GM12878 (cell line): ENCODE results near the gene CSTA. TPM values are rescaled to one million over a fixed set of nuclear protein-coding genes. Genes with fewer than 3 reads are reported as not detected.

Source experiments
- ATAC-seq: fragments of 200-7000 bp; cut with Tn5 transposase; 3 replicates; pipeline ENCODE4 v1.9.1; 2020; ENCODE audit warnings: mild to moderate bottlenecking, moderate library complexity
- BruUV-seq: library from RNA; stranded (reverse); fragments of 400-500 nt; replicated peaks from 2 replicates; lab custom pipeline; 2021; lab: Mats Ljungman, UMichigan
- CTCF ChIA-PET: fragments of 300-600 bp; sonication (Branson Sonifier 250); formaldehyde crosslinking; extraction: SDS; loops from one replicate; lab custom pipeline; 2021; ENCODE audit warnings: inconsistent platforms; lab: Yijun Ruan, JAX
- POLR2A ChIA-PET: fragments of 350-600 bp; formaldehyde crosslinking; extraction: SDS; loops from one replicate; lab custom pipeline; 2021; ENCODE audit warnings: inconsistent platforms; lab: Charles Lee
- RAD21 ChIA-PET: fragments of 300-600 bp; sonication (Branson Sonifier 250); formaldehyde crosslinking; loops from one replicate; lab custom pipeline; 2023; ENCODE audit warnings: antibody characterized with exemption; ENCODE audit not compliant: unreplicated experiment; lab: Charles Lee
- SMC1A ChIA-PET: fragments of 300-600 bp; sonication (Branson Sonifier 250); formaldehyde crosslinking; loops from one replicate; lab custom pipeline; 2023; ENCODE audit not compliant: unreplicated experiment, uncharacterized antibody; lab: Charles Lee
- DNase-seq: peaks from one replicate; pipeline ENCODE4 v3.0.0-alpha.2; 2011; ENCODE audit warnings: low read depth, low spot score
- FAIRE-seq: peaks from 3 replicates; lab custom pipeline; 2011; peaks lifted over from hg19 to GRCh38; lab: Jason Lieb, UNC
- H2AFZ ChIP-seq: 2 replicates; pipeline ENCODE4 v1.6.0; 2011; ENCODE audit warnings: low read depth, low read length, control low read depth; ENCODE audit not compliant: control insufficient read depth
- H3K27ac ChIP-seq: 2 replicates; pipeline ENCODE4 v1.5.1; 2011; ENCODE audit warnings: control low read depth; ENCODE audit not compliant: control insufficient read depth, insufficient read depth
- H3K27me3 ChIP-seq, 2 experiments: replicated peaks in 1 of 2; 2 replicates each; pipeline versions ENCODE4 v1.6.0 to v1.6.1; 2011; ENCODE audit warnings: low read length in 1 of 2; ENCODE audit not compliant: control insufficient read depth in 2 of 2, insufficient read depth in 2 of 2
- H3K36me3 ChIP-seq, 2 experiments: 2 replicates each; pipeline ENCODE4 v1.5.1; 2011; ENCODE audit warnings: low read length in 1 of 2; ENCODE audit not compliant: control insufficient read depth in 2 of 2, insufficient read depth in 2 of 2
- H3K4me1 ChIP-seq: 2 replicates; pipeline ENCODE4 v1.6.1; 2011; ENCODE audit warnings: mild to moderate bottlenecking, low read length, moderate library complexity, mixed read lengths; ENCODE audit not compliant: control insufficient read depth, insufficient read depth
- H3K4me2 ChIP-seq: 2 replicates; pipeline ENCODE4 v1.6.0; 2011; ENCODE audit warnings: control low read depth; ENCODE audit not compliant: control insufficient read depth, insufficient read depth
- H3K4me3 ChIP-seq: fragments of 200-600 bp; sonication (generic); 2 replicates; pipeline ENCODE4 v1.5.1; 2016
- H3K79me2 ChIP-seq: 2 replicates; pipeline ENCODE4 v1.6.0; 2011; ENCODE audit warnings: low read length; ENCODE audit not compliant: control insufficient read depth, insufficient read depth
- H3K9ac ChIP-seq: 2 replicates; pipeline ENCODE4 v1.8.0; 2011; ENCODE audit warnings: low read length, control low read depth, mixed read lengths; ENCODE audit not compliant: control insufficient read depth, insufficient read depth
- H3K9me3 ChIP-seq: replicated peaks from 3 replicates; pipeline ENCODE4 v1.5.1; 2011; ENCODE audit warnings: mild to moderate bottlenecking, low read length; ENCODE audit not compliant: control insufficient read depth, insufficient read depth
- H4K20me1 ChIP-seq: 2 replicates; pipeline ENCODE4 v1.6.0; 2011; ENCODE audit not compliant: control insufficient read depth, insufficient read depth
- MXI1 ChIP-seq: fragments of 150-350 bp; IDR thresholded peaks from 2 replicates; pipeline ENCODE4 v1.6.1; 2011; ENCODE audit warnings: low read depth, mild to moderate bottlenecking, inconsistent platforms, low read length, improper control_type of control experiment
- NR2C1 ChIP-seq: fragments of 450-650 bp; IDR thresholded peaks from 2 replicates; pipeline ENCODE4 v1.6.1; 2017; ENCODE audit warnings: antibody characterized with exemption, mild to moderate bottlenecking, moderate library complexity
- RBBP5 ChIP-seq: fragments of 200-600 bp; sonication (generic); conservative IDR thresholded peaks from 2 replicates; pipeline ENCODE4 v1.6.1; 2016
- ZNF207 ChIP-seq: fragments of 450-650 bp; IDR thresholded peaks from 2 replicates; pipeline ENCODE4 v1.6.1; 2014; ENCODE audit warnings: antibody characterized with exemption, mild to moderate bottlenecking, borderline replicate concordance
- WGBS: methylation state at CpG from one replicate; pipeline ENCODE4 v1.1.6; 2016; ENCODE audit warnings: low lambda C conversion rate; ENCODE audit not compliant: insufficient replicate concordance, insufficient coverage; ENCODE audit errors: missing lambda C conversion rate; 5-methylcytosine and 5-hydroxymethylcytosine counted together
- in situ Hi-C: fragments of 300-500 bp; cut with MboI; formaldehyde crosslinking; loops from 9 replicates; pipeline ENCODE4 v1.14.3; 2018; ENCODE audit warnings: mixed read lengths
- intact Hi-C: fragments of 100-400 bp; cut with micrococcal nuclease; formaldehyde crosslinking; loops from one replicate; pipeline ENCODE4 v1.14.2; 2022; ENCODE audit not compliant: unreplicated experiment
- polyA plus RNA-seq, 11 experiments: library from polyadenylated mRNA; depleted of rRNA in 4 of 11; unstranded in 6 of 11; stranded (reverse) in 5 of 11; fragments of >200 nt; fragmentation: Nextera tagmentation in 4 of 11; fragmentation: Illumina TruSeq in 1 of 11; extraction: Ambion mirVana in 4 of 11; extraction: Trizol in 1 of 11; gene quantifications; 1 replicate in 1 of 11; 2 replicates in 10 of 11; pipeline versions ENCODE4 v1.2.1 to v1.2.3, GENCODE V29; 2011 to 2016; ENCODE audit warnings: inconsistent platforms in 2 of 11, missing spikeins in 2 of 11, low read depth in 1 of 11
- total RNA-seq, 4 experiments: library from RNA; depleted of rRNA in 3 of 4; stranded (reverse); fragments of >200 nt in 3 of 4; fragmentation: Illumina TruSeq in 1 of 4; extraction: Trizol in 1 of 4; gene quantifications; 2 replicates each; pipeline versions ENCODE4 v1.2.1 to v1.2.3, GENCODE V29; 2013 to 2021
- TF ChIP-seq, protein P1 (sequence below): fragments of 450-650 bp; formaldehyde crosslinking; IDR thresholded peaks from 2 replicates; pipeline ENCODE4 v1.4.0; 2022; ENCODE audit warnings: mild to moderate bottlenecking, moderate library complexity
- TF ChIP-seq, protein P2 (sequence below): fragments of 450-650 bp; IDR thresholded peaks from 2 replicates; pipeline ENCODE4 v1.6.1; 2017; ENCODE audit warnings: mild to moderate bottlenecking, moderate library complexity

CSTA gene
- total and polyA plus RNA-seq, 10 of the 15 experiments (the other 5 are each of a cell fraction or from before 2014, with no cell fraction given) = 1.8 to 6.7 (median 3.4) TPM

DNA sequence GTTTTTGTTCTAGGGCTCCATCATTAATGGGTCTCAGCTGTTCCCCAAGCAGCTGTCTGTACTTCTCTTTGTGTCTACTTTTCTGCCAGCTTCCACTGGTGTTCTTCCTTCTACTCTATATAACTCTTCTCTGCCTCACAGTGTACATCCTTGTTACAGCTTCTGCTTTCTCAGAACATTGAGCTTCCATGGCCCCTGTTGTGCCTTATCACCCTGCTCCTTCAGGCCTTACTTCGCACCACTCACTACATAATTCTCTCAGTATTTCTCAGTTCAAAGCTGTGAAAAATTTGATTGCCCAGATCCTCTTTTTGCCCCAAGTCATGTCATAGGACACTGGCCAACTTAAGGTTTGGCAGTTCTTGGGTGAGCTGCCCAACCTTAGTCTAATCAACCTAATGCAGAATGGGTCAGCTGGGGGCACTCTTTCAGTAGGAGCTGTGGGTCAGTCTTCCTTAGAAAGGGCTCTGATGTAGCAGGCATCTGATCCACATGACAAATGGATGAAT, 28.9 kb downstream of the CSTA start (continued):
- TF ChIP-seq, protein P1, sequence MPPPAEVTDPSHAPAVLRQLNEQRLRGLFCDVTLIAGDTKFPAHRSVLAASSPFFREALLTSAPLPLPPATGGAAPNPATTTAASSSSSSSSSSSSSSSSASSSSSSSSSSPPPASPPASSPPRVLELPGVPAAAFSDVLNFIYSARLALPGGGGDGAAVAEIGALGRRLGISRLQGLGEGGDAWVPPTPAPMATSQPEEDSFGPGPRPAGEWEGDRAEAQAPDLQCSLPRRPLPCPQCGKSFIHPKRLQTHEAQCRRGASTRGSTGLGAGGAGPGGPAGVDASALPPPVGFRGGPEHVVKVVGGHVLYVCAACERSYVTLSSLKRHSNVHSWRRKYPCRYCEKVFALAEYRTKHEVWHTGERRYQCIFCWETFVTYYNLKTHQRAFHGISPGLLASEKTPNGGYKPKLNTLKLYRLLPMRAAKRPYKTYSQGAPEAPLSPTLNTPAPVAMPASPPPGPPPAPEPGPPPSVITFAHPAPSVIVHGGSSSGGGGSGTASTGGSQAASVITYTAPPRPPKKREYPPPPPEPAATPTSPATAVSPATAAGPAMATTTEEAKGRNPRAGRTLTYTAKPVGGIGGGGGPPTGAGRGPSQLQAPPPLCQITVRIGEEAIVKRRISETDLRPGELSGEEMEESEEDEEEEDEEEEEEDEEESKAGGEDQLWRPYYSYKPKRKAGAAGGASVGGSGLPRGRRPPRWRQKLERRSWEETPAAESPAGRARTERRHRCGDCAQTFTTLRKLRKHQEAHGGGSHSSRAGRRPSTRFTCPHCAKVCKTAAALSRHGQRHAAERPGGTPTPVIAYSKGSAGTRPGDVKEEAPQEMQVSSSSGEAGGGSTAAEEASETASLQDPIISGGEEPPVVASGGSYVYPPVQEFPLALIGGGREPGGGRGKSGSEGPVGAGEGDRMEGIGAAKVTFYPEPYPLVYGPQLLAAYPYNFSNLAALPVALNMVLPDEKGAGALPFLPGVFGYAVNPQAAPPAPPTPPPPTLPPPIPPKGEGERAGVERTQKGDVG (CRISPR knock-in tag) = no peak

DNA sequence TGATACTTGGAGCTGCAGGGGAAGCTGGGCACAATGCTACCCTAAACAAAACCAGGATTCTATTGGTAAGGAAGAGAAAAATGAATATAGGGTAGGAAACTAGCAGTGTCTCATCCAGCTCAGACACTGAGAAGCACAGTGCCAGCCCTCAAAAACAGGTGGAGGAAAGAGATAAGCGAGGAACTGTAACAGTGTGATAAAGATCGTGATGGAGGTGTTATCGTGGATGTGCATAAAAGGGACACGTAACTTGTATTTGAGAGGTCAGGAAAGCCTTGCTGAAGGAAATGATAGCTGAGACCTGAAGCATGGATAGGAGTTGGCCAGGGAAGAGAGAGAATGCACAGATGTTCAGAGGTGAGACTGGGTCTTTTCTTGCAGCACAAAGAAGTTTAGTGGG, 30.6 kb downstream of the CSTA start:
- TF ChIP-seq RBBP5 (no peak), MXI1 (no peak), ZNF207 (no peak), NR2C1 (no peak)
- TF ChIP-seq, protein P2, sequence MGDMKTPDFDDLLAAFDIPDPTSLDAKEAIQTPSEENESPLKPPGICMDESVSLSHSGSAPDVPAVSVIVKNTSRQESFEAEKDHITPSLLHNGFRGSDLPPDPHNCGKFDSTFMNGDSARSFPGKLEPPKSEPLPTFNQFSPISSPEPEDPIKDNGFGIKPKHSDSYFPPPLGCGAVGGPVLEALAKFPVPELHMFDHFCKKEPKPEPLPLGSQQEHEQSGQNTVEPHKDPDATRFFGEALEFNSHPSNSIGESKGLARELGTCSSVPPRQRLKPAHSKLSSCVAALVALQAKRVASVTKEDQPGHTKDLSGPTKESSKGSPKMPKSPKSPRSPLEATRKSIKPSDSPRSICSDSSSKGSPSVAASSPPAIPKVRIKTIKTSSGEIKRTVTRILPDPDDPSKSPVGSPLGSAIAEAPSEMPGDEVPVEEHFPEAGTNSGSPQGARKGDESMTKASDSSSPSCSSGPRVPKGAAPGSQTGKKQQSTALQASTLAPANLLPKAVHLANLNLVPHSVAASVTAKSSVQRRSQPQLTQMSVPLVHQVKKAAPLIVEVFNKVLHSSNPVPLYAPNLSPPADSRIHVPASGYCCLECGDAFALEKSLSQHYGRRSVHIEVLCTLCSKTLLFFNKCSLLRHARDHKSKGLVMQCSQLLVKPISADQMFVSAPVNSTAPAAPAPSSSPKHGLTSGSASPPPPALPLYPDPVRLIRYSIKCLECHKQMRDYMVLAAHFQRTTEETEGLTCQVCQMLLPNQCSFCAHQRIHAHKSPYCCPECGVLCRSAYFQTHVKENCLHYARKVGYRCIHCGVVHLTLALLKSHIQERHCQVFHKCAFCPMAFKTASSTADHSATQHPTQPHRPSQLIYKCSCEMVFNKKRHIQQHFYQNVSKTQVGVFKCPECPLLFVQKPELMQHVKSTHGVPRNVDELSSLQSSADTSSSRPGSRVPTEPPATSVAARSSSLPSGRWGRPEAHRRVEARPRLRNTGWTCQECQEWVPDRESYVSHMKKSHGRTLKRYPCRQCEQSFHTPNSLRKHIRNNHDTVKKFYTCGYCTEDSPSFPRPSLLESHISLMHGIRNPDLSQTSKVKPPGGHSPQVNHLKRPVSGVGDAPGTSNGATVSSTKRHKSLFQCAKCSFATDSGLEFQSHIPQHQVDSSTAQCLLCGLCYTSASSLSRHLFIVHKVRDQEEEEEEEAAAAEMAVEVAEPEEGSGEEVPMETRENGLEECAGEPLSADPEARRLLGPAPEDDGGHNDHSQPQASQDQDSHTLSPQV = no peak
- TF ChIP-seq, all 136 proteins: peak for 0
- no TSS peak for BruUV-seq
- CTCF ChIA-PET = interaction anchor here (0.5 to 7.9 kb wide), 15 partner anchors 9 to 808 kb away, joined by 3 to 192 read pairs (median 4); partner anchors contain the start of gene FAM162A
- no peaks in the 10 kb centered on the region for H3K27me3 ChIP-seq
- H3K4me1 ChIP-seq = no peaks in the 10 kb centered on the region
- H4K20me1 ChIP-seq = no peaks in the 10 kb centered on the region
- intact Hi-C loops (loop anchor here (1.0 to 2.0 kb wide), 5 partner anchors 49 to 809 kb away; no protein-coding TSS in a partner anchor), in situ Hi-C loops (loop anchor here (5.0 to 10.0 kb wide), 2 partner anchors 253 to 811 kb away; partner anchors contain the start of gene POLQ)
- DNase-seq (no peak), ATAC-seq (no peak), FAIRE-seq (no peak)
- WGBS = 87% methylated on average over 4 of the region's 4 CpGs
- H3K9ac ChIP-seq = no peak overlapping the region
- H3K79me2 ChIP-seq = no peaks in the 10 kb centered on the region
- H3K4me3 ChIP-seq = no peak overlapping the region
- no peak overlapping the region for H3K27ac ChIP-seq
- peak overlapping the region; percentile 34 for H2AFZ ChIP-seq
- POLR2A ChIA-PET = interaction anchor here (1.2 kb wide), 1 partner anchor 49 kb away, joined by 4 read pairs; no protein-coding TSS in a partner anchor
- H3K36me3 ChIP-seq = peaks cover 0 to 3% of the 10 kb centered on the region in 2 experiments; a peak in 2 of 4 replicates
- SMC1A ChIA-PET = interaction anchor here (0.6 to 7.9 kb wide), 11 partner anchors 9 to 808 kb away, joined by 3 to 191 read pairs (median 4); no protein-coding TSS in a partner anchor
- RAD21 ChIA-PET = interaction anchor here (0.9 to 7.4 kb wide), 7 partner anchors 29 to 807 kb away, joined by 3 to 114 read pairs (median 4); no protein-coding TSS in a partner anchor
- H3K9me3 ChIP-seq = no peaks in the 10 kb centered on the region
- no peak overlapping the region for H3K4me2 ChIP-seq
